HepG2 (cell line): ENCODE results near the gene NOL12. TPM values are rescaled to one million over a fixed set of nuclear protein-coding genes. Genes with fewer than 3 reads are reported as not detected.
A peak's percentile ranks its signal among the peaks of the same experiment; 100 is the strongest.

Source experiments
- BORCS8-MEF2B ChIP-seq: sonication (generic); formaldehyde crosslinking; IDR thresholded peaks from 2 replicates; pipeline ENCODE4 v1.8.0; 2022; ENCODE audit warnings: mild to moderate bottlenecking, missing genetic modification reagents
- BRCA1 ChIP-seq: sonication (generic); formaldehyde crosslinking; IDR thresholded peaks from 2 replicates; pipeline ENCODE4 v1.4.0; 2020; ENCODE audit warnings: missing genetic modification reagents
- CSRNP1 ChIP-seq: sonication (generic); formaldehyde crosslinking; IDR thresholded peaks from 2 replicates; pipeline ENCODE4 v1.8.1; 2023; ENCODE audit warnings: mild to moderate bottlenecking, missing genetic modification reagents
- DMTF1 ChIP-seq: sonication (generic); formaldehyde crosslinking; IDR thresholded peaks from 2 replicates; pipeline ENCODE4 v1.4.0; 2020; ENCODE audit warnings: mild to moderate bottlenecking, missing genetic modification reagents
- IKZF1 ChIP-seq: fragments of 450-650 bp; IDR thresholded peaks from 2 replicates; pipeline ENCODE4 v1.7.1; 2016
- JUN ChIP-seq: sonication (generic); formaldehyde crosslinking; IDR thresholded peaks from 2 replicates; pipeline ENCODE4 v1.4.0; 2020; ENCODE audit warnings: mild to moderate bottlenecking, missing genetic modification reagents
- MZF1 ChIP-seq: sonication (generic); formaldehyde crosslinking; IDR thresholded peaks from 2 replicates; pipeline ENCODE4 v1.8.1; 2023; ENCODE audit warnings: mild to moderate bottlenecking, missing genetic modification reagents, borderline replicate concordance
- PREB ChIP-seq: sonication (generic); formaldehyde crosslinking; IDR thresholded peaks from 2 replicates; pipeline ENCODE4 v1.4.0; 2020; ENCODE audit warnings: missing genetic modification reagents
- SKI ChIP-seq: fragments of 450-650 bp; IDR thresholded peaks from one replicate; pipeline ENCODE4 v1.6.1; 2018; ENCODE audit warnings: mild to moderate bottlenecking; ENCODE audit not compliant: partially characterized antibody
- SMARCE1 ChIP-seq: fragments of 450-650 bp; IDR thresholded peaks from 2 replicates; pipeline ENCODE4 v1.6.1; 2017; ENCODE audit warnings: borderline replicate concordance
- SNAPC4 ChIP-seq: sonication (generic); formaldehyde crosslinking; IDR thresholded peaks from 2 replicates; pipeline ENCODE4 v1.4.0; 2020; ENCODE audit warnings: mild to moderate bottlenecking, missing genetic modification reagents
- ZHX1 ChIP-seq: sonication (generic); formaldehyde crosslinking; IDR thresholded peaks from 2 replicates; pipeline ENCODE4 v1.8.1; 2022; ENCODE audit warnings: low read depth, mild to moderate bottlenecking, missing genetic modification reagents
- ZNF335 ChIP-seq: sonication (generic); formaldehyde crosslinking; IDR thresholded peaks from 2 replicates; pipeline ENCODE4 v1.4.0; 2020; ENCODE audit warnings: missing genetic modification reagents
- ZNF552 ChIP-seq: sonication (generic); formaldehyde crosslinking; IDR thresholded peaks from 2 replicates; pipeline ENCODE4 v1.9.0; 2022; ENCODE audit warnings: missing genetic modification reagents, mild to moderate bottlenecking, borderline replicate concordance
- ZNF556 ChIP-seq: sonication (generic); formaldehyde crosslinking; IDR thresholded peaks from 2 replicates; pipeline ENCODE4 v1.4.0; 2020; ENCODE audit warnings: mild to moderate bottlenecking, missing genetic modification reagents, borderline replicate concordance
- polyA plus RNA-seq, 8 experiments: library from polyadenylated mRNA; depleted of rRNA in 3 of 8; stranded (reverse) in 7 of 8; unstranded in 1 of 8; fragments of >200 nt; fragmentation: Illumina TruSeq in 4 of 8; extraction: Trizol in 4 of 8; gene quantifications; 2 replicates each; pipeline versions ENCODE4 v1.2.1 to v1.2.3, GENCODE V29; 2011 to 2016; ENCODE audit warnings: low read depth in 4 of 8, missing spikeins in 1 of 8, mixed read lengths in 1 of 8; ENCODE audit not compliant: insufficient read depth in 1 of 8
- total RNA-seq, 5 experiments: library from RNA; depleted of rRNA; stranded (reverse); fragments of >200 nt; fragmentation: Illumina TruSeq; extraction: Trizol; gene quantifications; 2 replicates each; pipeline ENCODE4 v1.2.3, GENCODE V29; 2016; ENCODE audit warnings: low read depth in 1 of 5

NOL12 gene
- total and polyA plus RNA-seq, 2 of the 13 experiments (the other 11 are each of a cell fraction or from before 2014, with no cell fraction given), result 14.3 to 31.4 TPM

- TF ChIP-seq CSRNP1 (CRISPR knock-in tag), result no peak
- TF ChIP-seq ZNF335, result no peak
- TF ChIP-seq BRCA1 (CRISPR knock-in tag), result no peak
- TF ChIP-seq PREB, result no peak
- TF ChIP-seq MZF1 (CRISPR knock-in tag), result no peak
- TF ChIP-seq JUN (CRISPR knock-in tag), result peak; percentile 32; the same call in 1 of the 2 replicates
- no peak for TF ChIP-seq IKZF1
- TF ChIP-seq ZHX1 (CRISPR knock-in tag), result no peak
- TF ChIP-seq SMARCE1, result no peak
- TF ChIP-seq ZNF552, result no peak
- no peak for TF ChIP-seq DMTF1 (CRISPR knock-in tag)
- TF ChIP-seq ZNF556 (CRISPR knock-in tag), result peak; percentile 51; the same call in 1 of the 2 replicates
- no peak for TF ChIP-seq SNAPC4
- TF ChIP-seq SKI, result no peak
- no peak for TF ChIP-seq BORCS8-MEF2B
Observed at GRCh38 chr22:37661160-37661924, 24.8 kb upstream of the NOL12 start (continued).
